IMR-90 (cell line): ENCODE results near the gene PCBP3.

Experiments
- CEBPB ChIP-seq: IDR thresholded peaks from 2 replicates; pipeline ENCODE4 v1.6.1; 2012; ENCODE audit warnings: low read depth, low read length, improper control_type of control experiment
- CTCF ChIP-seq: conservative IDR thresholded peaks from 2 replicates; pipeline ENCODE4 v1.5.1; 2012; ENCODE audit warnings: mild to moderate bottlenecking, low read depth, low read length, improper control_type of control experiment
- POLR2A ChIP-seq: IDR thresholded peaks from 2 replicates; pipeline ENCODE4 v1.6.1; 2012; ENCODE audit warnings: mild to moderate bottlenecking, low read depth, low read length
- RAD21 ChIP-seq: IDR thresholded peaks from 2 replicates; pipeline ENCODE4 v1.6.1; 2012; ENCODE audit warnings: low read length, improper control_type of control experiment
- RCOR1 ChIP-seq: IDR thresholded peaks from 2 replicates; pipeline ENCODE4 v1.6.1; 2012; ENCODE audit warnings: mild to moderate bottlenecking, low read length, improper control_type of control experiment; ENCODE audit not compliant: insufficient replicate concordance

GRCh38 chr21:45629046-45629981, 14.2 kb upstream of the PCBP3 start:
- TF ChIP-seq RAD21 (no peak), CTCF (no peak), RCOR1 (no peak), CEBPB (no peak), POLR2A (no peak)
